ENCODE data around the gene GIPC1. TPM values are rescaled to one million over a fixed set of nuclear protein-coding genes. Genes with fewer than 3 reads are reported as not detected.

Gene GIPC1
- total and polyA plus RNA-seq, 9 of the 15 experiments (the other 6 are each of a cell fraction or from before 2014, with no cell fraction given): 0.49 to 54.7 (median 24.8) TPM

- no peak; the same call in 1 of the 2 replicates for TF ChIP-seq HDAC2 (IDR thresholded peaks at IDR 0.05)
- no peak for TF ChIP-seq ZNF23 (CRISPR knock-in tag; IDR thresholded peaks at IDR 0.05)
- TF ChIP-seq ZKSCAN1 (IDR thresholded peaks at IDR 0.05; ENCODE audit: low read depth, low read length): 0 out of 2 replicates have a peak, but pooled peaks have one; percentile 22
- TF ChIP-seq TRIM24 (IDR thresholded peaks at IDR 0.05): peak in 1 of 2 experiments; percentile 5; a peak in 1 of 4 replicates
- TF ChIP-seq CBX2 (IDR thresholded peaks at IDR 0.05; ENCODE audit: insufficient read depth, low read length, poor library complexity, severe bottlenecking): no peak
- TF ChIP-seq, protein P1, sequence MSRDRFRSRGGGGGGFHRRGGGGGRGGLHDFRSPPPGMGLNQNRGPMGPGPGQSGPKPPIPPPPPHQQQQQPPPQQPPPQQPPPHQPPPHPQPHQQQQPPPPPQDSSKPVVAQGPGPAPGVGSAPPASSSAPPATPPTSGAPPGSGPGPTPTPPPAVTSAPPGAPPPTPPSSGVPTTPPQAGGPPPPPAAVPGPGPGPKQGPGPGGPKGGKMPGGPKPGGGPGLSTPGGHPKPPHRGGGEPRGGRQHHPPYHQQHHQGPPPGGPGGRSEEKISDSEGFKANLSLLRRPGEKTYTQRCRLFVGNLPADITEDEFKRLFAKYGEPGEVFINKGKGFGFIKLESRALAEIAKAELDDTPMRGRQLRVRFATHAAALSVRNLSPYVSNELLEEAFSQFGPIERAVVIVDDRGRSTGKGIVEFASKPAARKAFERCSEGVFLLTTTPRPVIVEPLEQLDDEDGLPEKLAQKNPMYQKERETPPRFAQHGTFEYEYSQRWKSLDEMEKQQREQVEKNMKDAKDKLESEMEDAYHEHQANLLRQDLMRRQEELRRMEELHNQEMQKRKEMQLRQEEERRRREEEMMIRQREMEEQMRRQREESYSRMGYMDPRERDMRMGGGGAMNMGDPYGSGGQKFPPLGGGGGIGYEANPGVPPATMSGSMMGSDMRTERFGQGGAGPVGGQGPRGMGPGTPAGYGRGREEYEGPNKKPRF (IDR thresholded peaks at IDR 0.05; ENCODE audit: low read depth, low read length): no peak
- peak; percentile 33; the same call in 1 of the 2 replicates for TF ChIP-seq MAX (CRISPR knock-in tag; IDR thresholded peaks at IDR 0.05)
- TF ChIP-seq CBFB (CRISPR knock-in tag; IDR thresholded peaks at IDR 0.05): no peak
- 0 out of 2 replicates have a peak, but pooled peaks have one; percentile 15 for TF ChIP-seq BRD4 (IDR thresholded peaks at IDR 0.05)
- TF ChIP-seq TFAP4 (CRISPR knock-in tag; IDR thresholded peaks at IDR 0.05; ENCODE audit: borderline replicate concordance): peak; percentile 92
- peak; percentile 7 for TF ChIP-seq TBP (optimal IDR thresholded peaks at IDR 0.05; ENCODE audit: low read depth, low read length)
- peak; percentile 63; the same call in 1 of the 2 replicates for TF ChIP-seq SMARCA4 (IDR thresholded peaks at IDR 0.05)
- no peak for TF ChIP-seq CHCHD3 (CRISPR knock-in tag; IDR thresholded peaks at IDR 0.05)
- no peak for TF ChIP-seq BCL6 (CRISPR knock-in tag; IDR thresholded peaks at IDR 0.05)
- TF ChIP-seq, protein P2, sequence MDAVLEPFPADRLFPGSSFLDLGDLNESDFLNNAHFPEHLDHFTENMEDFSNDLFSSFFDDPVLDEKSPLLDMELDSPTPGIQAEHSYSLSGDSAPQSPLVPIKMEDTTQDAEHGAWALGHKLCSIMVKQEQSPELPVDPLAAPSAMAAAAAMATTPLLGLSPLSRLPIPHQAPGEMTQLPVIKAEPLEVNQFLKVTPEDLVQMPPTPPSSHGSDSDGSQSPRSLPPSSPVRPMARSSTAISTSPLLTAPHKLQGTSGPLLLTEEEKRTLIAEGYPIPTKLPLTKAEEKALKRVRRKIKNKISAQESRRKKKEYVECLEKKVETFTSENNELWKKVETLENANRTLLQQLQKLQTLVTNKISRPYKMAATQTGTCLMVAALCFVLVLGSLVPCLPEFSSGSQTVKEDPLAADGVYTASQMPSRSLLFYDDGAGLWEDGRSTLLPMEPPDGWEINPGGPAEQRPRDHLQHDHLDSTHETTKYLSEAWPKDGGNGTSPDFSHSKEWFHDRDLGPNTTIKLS (IDR thresholded peaks at IDR 0.05; ENCODE audit: borderline replicate concordance, low read depth): 0 out of 2 replicates have a peak, but pooled peaks have one; percentile 41
Observed at GRCh38 chr19:14434543-14435319, 61.2 kb downstream of the GIPC1 start (continued).

Data from K562 (cell line).